ENCODE results near the gene CNDP2.

Gene CNDP2

GRCh38 chr18:74512321-74513053 lies 16.3 kb downstream of the CNDP2 start:
- no peak overlapping the region for H4K5ac ChIP-seq (ENCODE audit: low read length)
- H3K4me2 ChIP-seq (ENCODE audit: low read length), result no peak overlapping the region
- H3K56ac ChIP-seq (ENCODE audit: low read length), result no peak overlapping the region
- H3K4ac ChIP-seq (ENCODE audit: low read depth, low read length), result no peak overlapping the region
- H3K79me1 ChIP-seq (ENCODE audit: low read length), result peaks cover 11% of the 10 kb centered on the region
- no peak overlapping the region for H3K18ac ChIP-seq (ENCODE audit: low read length)
- H2AK5ac ChIP-seq (ENCODE audit: low read length), result no peak overlapping the region
- H2BK120ac ChIP-seq (ENCODE audit: low read depth, low read length), result no peak overlapping the region
- no peak overlapping the region for H3K23ac ChIP-seq (ENCODE audit: low read length)
- H2BK5ac ChIP-seq (ENCODE audit: low read length), result no peak overlapping the region
- no peak overlapping the region for H4K8ac ChIP-seq (ENCODE audit: low read depth, low read length)
- H3K4me3 ChIP-seq (ENCODE audit: low read length), result no peak overlapping the region
- no peak overlapping the region for H3K9ac ChIP-seq (ENCODE audit: low read length)
- DNase-seq, result no peak
- no peaks in the 10 kb centered on the region for H3K79me2 ChIP-seq (ENCODE audit: control insufficient read depth, insufficient read depth, low read length)
- no peaks in the 10 kb centered on the region for H3K27me3 ChIP-seq (ENCODE audit: insufficient read depth, low read length, poor library complexity)
- H3K4me1 ChIP-seq (ENCODE audit: control insufficient read depth, low read depth, low read length), result peaks cover 3% of the 10 kb centered on the region
- H2BK15ac ChIP-seq (replicated peaks; ENCODE audit: low read depth), result no peak overlapping the region
- no peak overlapping the region for H3K27ac ChIP-seq (ENCODE audit: low read depth, low read length)
- WGBS (ENCODE audit: extremely low coverage, insufficient coverage, low lambda C conversion rate), result no CpG with 5 or more reads among the region's 15 CpGs
- peaks cover 37% of the 10 kb centered on the region for H3K36me3 ChIP-seq (ENCODE audit: control insufficient read depth, insufficient read depth, low read length)

- Histone ChIP-seq H3K23ac (ENCODE audit: low read length) (no peak overlapping the region), H3K4me1 (ENCODE audit: control insufficient read depth, low read depth, low read length) (peaks cover 3% of the 10 kb centered on the region), H3K27me3 (ENCODE audit: insufficient read depth, low read length, poor library complexity) (no peaks in the 10 kb centered on the region), H4K5ac (ENCODE audit: low read length) (no peak overlapping the region), H3K4me3 (ENCODE audit: low read length) (no peak overlapping the region), H4K8ac (ENCODE audit: low read depth, low read length) (no peak overlapping the region), H3K27ac (ENCODE audit: low read depth, low read length) (no peak overlapping the region), H3K4ac (ENCODE audit: low read depth, low read length) (no peak overlapping the region), H3K18ac (ENCODE audit: low read length) (no peak overlapping the region), H3K9ac (ENCODE audit: low read length) (no peak overlapping the region), H3K79me1 (ENCODE audit: low read length) (peaks cover 11% of the 10 kb centered on the region), H2BK5ac (ENCODE audit: low read length) (no peak overlapping the region), H2BK120ac (ENCODE audit: low read depth, low read length) (no peak overlapping the region), H3K79me2 (ENCODE audit: control insufficient read depth, insufficient read depth, low read length) (no peaks in the 10 kb centered on the region), H3K36me3 (ENCODE audit: control insufficient read depth, insufficient read depth, low read length) (peaks cover 38% of the 10 kb centered on the region), H2AK5ac (ENCODE audit: low read length) (no peak overlapping the region), H3K56ac (ENCODE audit: low read length) (no peak overlapping the region), H2BK15ac (replicated peaks; ENCODE audit: low read depth) (no peak overlapping the region), H3K4me2 (ENCODE audit: low read length) (no peak overlapping the region)
- no CpG with 5 or more reads among the region's 27 CpGs for WGBS (ENCODE audit: extremely low coverage, insufficient coverage, low lambda C conversion rate)
- no peak for DNase-seq
Observed at GRCh38 chr18:74513149-74513882, 17.2 kb downstream of the CNDP2 start.

GRCh38 chr18:74513883-74514205 lies 17.7 kb downstream of the CNDP2 start:
- Histone ChIP-seq H3K79me1 (ENCODE audit: low read length) (peaks cover 11% of the 10 kb centered on the region), H2BK120ac (ENCODE audit: low read depth, low read length) (no peak overlapping the region), H2BK5ac (ENCODE audit: low read length) (no peak overlapping the region), H3K36me3 (ENCODE audit: control insufficient read depth, insufficient read depth, low read length) (peaks cover 41% of the 10 kb centered on the region), H3K4me3 (ENCODE audit: low read length) (no peak overlapping the region), H3K4me2 (ENCODE audit: low read length) (no peak overlapping the region), H3K27ac (ENCODE audit: low read depth, low read length) (no peak overlapping the region), H3K23ac (ENCODE audit: low read length) (no peak overlapping the region), H3K4ac (ENCODE audit: low read depth, low read length) (no peak overlapping the region), H2BK15ac (replicated peaks; ENCODE audit: low read depth) (no peak overlapping the region), H3K4me1 (ENCODE audit: control insufficient read depth, low read depth, low read length) (no peaks in the 10 kb centered on the region), H3K56ac (ENCODE audit: low read length) (no peak overlapping the region), H3K9ac (ENCODE audit: low read length) (no peak overlapping the region), H4K5ac (ENCODE audit: low read length) (no peak overlapping the region), H3K27me3 (ENCODE audit: insufficient read depth, low read length, poor library complexity) (no peaks in the 10 kb centered on the region), H4K8ac (ENCODE audit: low read depth, low read length) (no peak overlapping the region), H2AK5ac (ENCODE audit: low read length) (no peak overlapping the region), H3K79me2 (ENCODE audit: control insufficient read depth, insufficient read depth, low read length) (no peaks in the 10 kb centered on the region), H3K18ac (ENCODE audit: low read length) (no peak overlapping the region)
- DNase-seq, result no peak
- WGBS (ENCODE audit: extremely low coverage, insufficient coverage, low lambda C conversion rate), result no CpG with 5 or more reads among the region's 8 CpGs

- Histone ChIP-seq H2AK5ac (ENCODE audit: low read length) (no peak overlapping the region), H2BK120ac (ENCODE audit: low read depth, low read length) (no peak overlapping the region), H3K18ac (ENCODE audit: low read length) (no peak overlapping the region), H3K27ac (ENCODE audit: low read depth, low read length) (no peak overlapping the region), H3K79me2 (ENCODE audit: control insufficient read depth, insufficient read depth, low read length) (no peaks in the 10 kb centered on the region), H3K4me2 (ENCODE audit: low read length) (no peak overlapping the region), H3K4ac (ENCODE audit: low read depth, low read length) (no peak overlapping the region), H3K36me3 (ENCODE audit: control insufficient read depth, insufficient read depth, low read length) (peaks cover 45% of the 10 kb centered on the region), H2BK15ac (replicated peaks; ENCODE audit: low read depth) (no peak overlapping the region), H4K8ac (ENCODE audit: low read depth, low read length) (no peak overlapping the region), H3K79me1 (ENCODE audit: low read length) (peaks cover 9% of the 10 kb centered on the region), H3K27me3 (ENCODE audit: insufficient read depth, low read length, poor library complexity) (no peaks in the 10 kb centered on the region), H3K4me3 (ENCODE audit: low read length) (no peak overlapping the region), H2BK5ac (ENCODE audit: low read length) (no peak overlapping the region), H3K23ac (ENCODE audit: low read length) (no peak overlapping the region), H3K56ac (ENCODE audit: low read length) (no peak overlapping the region), H3K4me1 (ENCODE audit: control insufficient read depth, low read depth, low read length) (no peaks in the 10 kb centered on the region), H4K5ac (ENCODE audit: low read length) (no peak overlapping the region), H3K9ac (ENCODE audit: low read length) (no peak overlapping the region)
- no CpG with 5 or more reads among the region's 18 CpGs for WGBS (ENCODE audit: extremely low coverage, insufficient coverage, low lambda C conversion rate)
- no peak for DNase-seq
Observed at GRCh38 chr18:74514860-74515495, 18.8 kb downstream of the CNDP2 start.

- Histone ChIP-seq H2AK5ac (ENCODE audit: low read length) (no peak overlapping the region), H2BK15ac (replicated peaks; ENCODE audit: low read depth) (no peak overlapping the region), H4K5ac (ENCODE audit: low read length) (no peak overlapping the region), H2BK5ac (ENCODE audit: low read length) (no peak overlapping the region), H3K9ac (ENCODE audit: low read length) (no peak overlapping the region), H3K23ac (ENCODE audit: low read length) (no peak overlapping the region), H2BK120ac (ENCODE audit: low read depth, low read length) (no peak overlapping the region), H3K4me1 (ENCODE audit: control insufficient read depth, low read depth, low read length) (no peaks in the 10 kb centered on the region), H3K27me3 (ENCODE audit: insufficient read depth, low read length, poor library complexity) (no peaks in the 10 kb centered on the region), H3K18ac (ENCODE audit: low read length) (no peak overlapping the region), H3K4me2 (ENCODE audit: low read length) (no peak overlapping the region), H3K79me2 (ENCODE audit: control insufficient read depth, insufficient read depth, low read length) (no peaks in the 10 kb centered on the region), H3K4me3 (ENCODE audit: low read length) (no peak overlapping the region), H3K27ac (ENCODE audit: low read depth, low read length) (no peak overlapping the region), H3K56ac (ENCODE audit: low read length) (no peak overlapping the region), H4K8ac (ENCODE audit: low read depth, low read length) (no peak overlapping the region), H3K36me3 (ENCODE audit: control insufficient read depth, insufficient read depth, low read length) (peaks cover 42% of the 10 kb centered on the region), H3K4ac (ENCODE audit: low read depth, low read length) (no peak overlapping the region), H3K79me1 (ENCODE audit: low read length) (peaks cover 7% of the 10 kb centered on the region)
- WGBS (ENCODE audit: extremely low coverage, insufficient coverage, low lambda C conversion rate), result no CpG with 5 or more reads among the region's 13 CpGs
- no peak for DNase-seq
Observed at GRCh38 chr18:74515620-74516231, 19.6 kb downstream of the CNDP2 start.

Measured in mesendoderm (in vitro differentiated cells).